Measurements from ENCODE around the gene MYL11.

The MYL11 gene

GRCh38 chr16:30397056-30397455, 22.5 kb downstream of the MYL11 start:
- DNase-seq, result no peak

DNA sequence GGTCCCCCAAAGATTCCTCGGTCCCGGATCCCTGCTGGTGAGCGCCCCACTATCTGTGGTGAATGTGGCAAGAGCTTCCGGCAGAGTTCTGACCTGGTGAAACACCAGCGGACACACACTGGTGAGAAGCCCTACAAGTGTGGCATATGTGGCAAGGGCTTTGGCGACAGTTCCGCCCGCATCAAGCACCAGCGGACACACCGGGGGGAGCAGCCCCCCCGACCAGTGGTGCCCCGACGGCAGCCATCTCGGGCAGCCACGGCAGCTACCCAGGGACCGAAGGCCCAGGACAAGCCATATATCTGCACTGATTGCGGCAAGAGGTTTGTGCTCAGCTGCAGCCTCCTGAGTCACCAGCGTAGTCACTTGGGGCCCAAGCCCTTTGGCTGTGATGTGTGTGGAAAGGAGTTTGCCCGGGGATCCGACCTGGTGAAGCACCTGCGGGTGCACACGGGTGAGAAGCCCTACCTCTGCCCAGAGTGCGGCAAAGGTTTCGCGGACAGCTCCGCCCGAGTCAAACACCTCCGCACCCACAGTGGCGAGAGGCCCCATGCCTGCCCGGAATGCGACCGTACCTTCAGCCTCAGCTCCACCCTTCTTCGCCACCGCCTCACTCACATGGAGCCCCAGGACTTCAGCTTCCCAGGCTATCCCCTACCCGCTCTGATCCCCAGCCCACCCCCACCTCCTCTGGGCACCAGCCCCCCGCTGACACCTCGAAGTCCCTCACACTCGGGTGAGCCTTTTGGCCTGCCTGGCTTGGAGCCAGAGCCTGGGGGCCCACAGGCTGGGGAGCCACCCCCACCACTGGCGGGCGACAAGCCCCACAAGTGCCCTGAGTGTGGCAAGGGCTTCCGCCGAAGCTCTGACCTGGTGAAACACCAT, 23.4 kb downstream of the MYL11 start:
- DNase-seq, result no peak

DNA sequence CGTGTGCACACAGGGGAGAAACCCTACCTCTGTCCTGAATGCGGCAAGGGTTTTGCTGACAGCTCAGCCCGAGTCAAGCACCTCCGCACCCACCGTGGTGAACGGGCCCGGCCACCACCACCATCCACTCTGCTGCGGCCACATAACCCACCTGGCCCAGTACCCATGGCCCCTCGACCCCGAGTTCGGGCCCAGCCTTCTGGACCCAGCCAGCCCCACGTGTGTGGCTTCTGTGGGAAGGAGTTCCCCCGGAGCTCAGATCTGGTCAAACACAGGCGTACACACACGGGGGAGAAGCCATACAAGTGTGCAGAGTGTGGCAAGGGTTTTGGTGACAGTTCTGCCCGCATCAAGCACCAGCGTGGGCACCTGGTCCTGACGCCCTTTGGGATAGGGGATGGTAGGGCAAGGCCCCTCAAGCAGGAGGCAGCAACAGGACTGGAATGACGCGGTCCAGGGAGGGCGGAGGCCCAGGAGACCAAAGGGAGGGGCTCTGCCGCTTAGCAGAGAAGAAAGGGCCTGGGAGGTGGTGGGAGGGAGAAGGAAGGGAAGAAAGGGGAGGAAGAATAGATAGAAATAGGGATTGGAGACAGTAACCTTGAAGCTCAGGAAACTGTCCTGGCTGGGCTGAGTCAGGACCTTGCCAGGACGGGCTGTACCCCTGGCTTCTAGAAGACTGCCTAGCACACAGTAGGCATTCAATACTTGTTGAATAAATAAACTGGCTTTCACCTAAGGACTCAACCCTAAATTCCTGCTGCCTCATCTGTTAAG, 24.2 kb downstream of the MYL11 start:
- DNase-seq, result no peak

GRCh38 chr16:30399435-30400186, 25.0 kb downstream of the MYL11 start:
- DNase-seq, result peak in 1 of 2 experiments; percentile 42

DNA sequence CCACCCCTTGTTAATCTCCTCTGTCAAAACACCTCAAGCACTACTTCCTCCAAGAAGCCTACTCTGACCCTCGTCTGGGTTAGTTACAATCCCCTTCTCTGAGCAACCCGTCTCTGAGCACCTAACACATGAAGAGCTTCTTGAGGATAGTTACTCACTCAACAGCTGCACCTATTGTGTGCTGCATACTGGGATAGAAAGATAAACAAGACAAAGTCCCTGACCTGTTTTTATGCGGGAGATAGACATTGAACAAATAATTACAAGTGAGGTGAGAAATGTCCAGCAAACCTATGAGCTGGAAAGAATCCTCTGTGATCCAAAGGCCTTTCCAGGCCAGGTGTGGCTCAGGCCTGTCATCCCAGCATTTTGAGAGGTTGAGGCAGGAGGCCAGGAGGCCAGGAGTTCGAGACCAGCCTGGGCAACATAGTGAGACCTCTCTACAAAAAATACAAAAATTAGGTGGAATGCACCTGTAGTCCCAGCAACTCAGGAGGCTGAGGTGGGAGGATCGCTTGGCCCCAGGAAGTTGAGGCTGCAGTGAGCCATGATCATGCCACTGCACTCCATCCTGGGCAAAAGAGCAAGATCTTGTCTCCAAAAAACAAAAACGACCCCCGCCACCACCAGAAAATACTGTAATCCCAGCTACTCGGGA, 27.3 kb downstream of the MYL11 start:
- DNase-seq, result no peak

- DNase-seq, result no peak
These were observed 32.1 kb downstream of the MYL11 start for GRCh38 chr16:30406795-30407101.

- DNase-seq, result peak; percentile 79 to 87
These were observed 32.7 kb downstream of the MYL11 start, which contains the start of gene ZNF771 for GRCh38 chr16:30407102-30407803. Gene ZNF771, plus strand, starts transcription at chr16:30407606. Its CDS starts 448 bp downstream, at chr16:30408054.

DNA sequence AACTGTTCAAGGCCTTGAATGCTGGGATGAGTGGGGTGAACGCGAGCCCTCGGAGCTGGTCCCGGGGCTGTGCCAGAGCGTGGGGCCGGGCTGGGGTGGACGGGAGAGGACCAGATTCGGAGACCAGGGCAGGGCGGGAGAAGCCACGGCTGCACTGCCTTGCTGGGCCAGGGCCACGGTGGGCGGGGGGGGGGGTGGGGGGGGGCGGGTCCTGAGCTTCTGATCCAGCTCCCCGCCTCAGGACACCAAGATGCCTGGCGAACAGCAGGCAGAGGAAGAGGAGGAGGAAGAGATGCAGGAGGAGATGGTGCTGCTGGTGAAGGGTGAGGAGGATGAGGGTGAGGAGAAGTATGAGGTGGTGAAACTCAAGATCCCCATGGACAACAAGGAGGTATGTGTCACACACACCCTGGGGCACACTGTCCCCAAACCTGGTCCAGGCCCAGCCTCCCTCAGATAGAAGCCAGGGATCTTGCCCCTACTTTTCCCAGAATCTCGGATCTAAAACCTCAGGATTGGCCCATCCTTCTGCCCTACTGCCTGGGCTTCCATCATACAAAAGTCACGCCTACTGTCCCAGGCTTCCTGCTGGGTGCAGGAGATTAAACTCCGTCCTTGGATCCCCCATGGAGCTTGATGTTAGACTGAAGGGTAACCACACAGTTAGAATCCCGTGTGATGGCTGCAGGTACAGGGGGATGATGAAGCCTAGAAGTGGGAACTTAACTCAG, 33.4 kb downstream of the MYL11 start:
- DNase-seq, result no peak

DNA sequence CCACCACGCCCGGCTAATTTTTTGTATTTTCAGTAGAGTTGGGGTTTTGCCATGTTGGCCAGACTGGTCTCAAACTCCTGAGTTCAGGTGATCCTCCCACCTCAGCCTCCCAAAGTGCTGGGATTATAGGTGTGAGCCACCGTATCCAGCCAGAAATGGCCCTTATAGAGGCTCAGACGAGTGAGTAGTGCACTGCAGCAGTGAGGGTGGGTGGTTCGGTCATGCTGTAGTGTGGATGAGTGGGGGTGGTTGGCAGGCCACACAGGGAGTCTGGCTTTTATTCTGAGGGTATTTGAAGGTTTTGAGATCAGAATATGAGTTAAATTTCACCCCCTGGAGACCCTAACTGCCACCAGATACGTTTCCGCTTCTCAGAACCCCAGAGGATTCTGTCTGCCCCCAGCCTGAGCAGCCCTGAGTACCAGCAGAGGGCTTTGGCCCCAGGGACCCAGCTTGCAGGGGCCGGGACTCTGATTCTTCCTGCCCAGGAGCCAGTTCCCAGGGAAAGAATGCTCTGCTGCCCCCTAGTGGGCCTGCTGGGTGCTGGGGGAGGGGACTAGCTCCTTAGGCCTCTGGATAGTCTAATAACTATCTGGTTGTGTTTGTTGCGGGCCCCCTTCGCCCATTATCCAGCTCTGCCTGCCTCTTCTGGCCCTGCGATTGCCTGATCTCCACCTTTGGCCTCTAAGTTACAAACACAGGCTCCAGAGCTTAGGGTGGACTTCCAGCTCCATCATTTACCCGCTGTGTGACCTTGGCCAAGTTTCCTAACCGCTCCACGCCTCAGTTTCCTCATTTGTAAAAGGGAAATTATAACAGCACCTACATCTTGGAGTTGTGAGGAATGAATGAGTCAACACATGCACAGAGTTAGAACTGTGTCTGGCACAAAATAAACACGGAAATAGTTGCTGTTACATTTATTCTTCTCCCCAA, 34.8 kb downstream of the MYL11 start:
- peak; percentile 78 to 93 for DNase-seq

DNA sequence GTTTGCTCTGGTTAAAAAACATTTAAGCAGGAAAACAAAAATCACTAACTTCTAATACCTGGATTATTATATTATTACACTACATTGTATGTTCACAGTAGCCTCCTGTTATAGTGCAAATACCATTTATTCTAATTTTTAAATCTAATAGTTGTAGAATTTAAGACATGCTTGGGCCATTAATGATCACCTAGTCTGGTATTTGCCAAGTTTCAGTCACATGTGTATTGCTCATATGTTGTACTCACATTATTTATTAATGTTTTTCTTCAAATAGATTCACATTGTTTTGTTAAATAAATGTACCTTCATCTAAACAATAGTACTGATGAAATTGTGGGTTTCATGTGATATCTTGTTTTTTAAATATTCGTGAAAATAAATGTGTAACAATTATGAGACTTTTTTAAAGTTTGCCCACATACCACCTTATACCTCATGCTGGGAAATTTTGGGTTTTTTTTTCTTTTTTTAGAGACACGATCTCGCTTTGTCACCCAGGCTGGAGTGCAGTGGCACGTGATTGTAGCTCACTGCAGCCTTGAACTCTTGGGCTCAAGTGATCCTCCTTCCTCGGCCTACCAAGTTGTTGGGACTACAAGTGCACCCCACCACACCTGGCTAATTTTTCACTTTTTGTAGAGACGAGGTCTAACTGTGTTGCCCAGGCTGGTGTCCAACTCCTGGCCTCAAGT, 38.7 kb downstream of the MYL11 start:
- no peak for DNase-seq

GRCh38 chr16:30414159-30414558, 39.6 kb downstream of the MYL11 start:
- no peak for DNase-seq

- no peak for DNase-seq
These were observed 41.5 kb downstream of the MYL11 start for GRCh38 chr16:30416047-30416603.

DNA sequence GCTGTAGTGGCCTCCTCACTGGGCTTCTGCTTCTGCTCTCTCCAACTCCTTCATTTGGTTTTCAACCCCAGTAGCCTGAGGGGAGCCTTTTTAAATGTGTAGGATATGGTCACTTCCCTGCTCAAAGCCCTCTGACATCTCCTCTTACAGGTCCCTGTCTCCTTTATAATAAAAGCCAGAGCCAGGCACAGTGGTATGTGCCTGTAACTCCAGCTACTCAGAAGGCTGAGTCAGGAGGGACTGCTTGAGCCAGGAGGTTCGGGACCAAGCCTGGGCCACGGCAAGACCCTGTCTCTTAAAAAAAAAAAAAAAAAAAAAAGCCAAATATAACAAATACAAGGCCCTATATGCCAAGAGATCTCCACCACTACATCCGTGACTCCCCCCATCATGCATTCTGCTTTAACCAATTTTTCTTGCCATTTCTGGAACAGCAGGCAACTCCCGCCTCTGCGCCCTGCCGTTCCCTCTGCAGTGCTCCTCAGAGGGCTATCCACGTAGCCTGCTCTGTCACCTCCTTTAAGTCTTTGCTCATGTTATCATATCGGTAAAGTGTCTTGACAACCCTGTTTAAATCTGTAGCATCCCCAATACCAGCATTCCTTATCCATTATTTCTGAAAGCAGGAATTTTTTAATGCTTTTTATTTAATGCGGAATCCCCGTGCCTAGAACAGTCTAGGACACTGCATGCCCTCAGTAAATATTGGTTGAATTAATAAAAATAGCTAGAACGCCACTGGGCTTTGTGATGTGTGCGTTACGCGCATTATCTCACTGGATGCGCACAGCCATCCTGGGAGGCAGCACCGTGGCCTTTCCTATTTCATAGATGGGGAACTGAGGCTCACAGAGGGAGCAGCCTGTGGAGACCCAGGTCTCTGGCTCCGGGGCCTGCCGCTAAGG, 42.3 kb downstream of the MYL11 start:
- no peak for DNase-seq

- peak; percentile 85 to 90 for DNase-seq
These were observed 43.1 kb downstream of the MYL11 start for GRCh38 chr16:30417529-30418349.

DNA sequence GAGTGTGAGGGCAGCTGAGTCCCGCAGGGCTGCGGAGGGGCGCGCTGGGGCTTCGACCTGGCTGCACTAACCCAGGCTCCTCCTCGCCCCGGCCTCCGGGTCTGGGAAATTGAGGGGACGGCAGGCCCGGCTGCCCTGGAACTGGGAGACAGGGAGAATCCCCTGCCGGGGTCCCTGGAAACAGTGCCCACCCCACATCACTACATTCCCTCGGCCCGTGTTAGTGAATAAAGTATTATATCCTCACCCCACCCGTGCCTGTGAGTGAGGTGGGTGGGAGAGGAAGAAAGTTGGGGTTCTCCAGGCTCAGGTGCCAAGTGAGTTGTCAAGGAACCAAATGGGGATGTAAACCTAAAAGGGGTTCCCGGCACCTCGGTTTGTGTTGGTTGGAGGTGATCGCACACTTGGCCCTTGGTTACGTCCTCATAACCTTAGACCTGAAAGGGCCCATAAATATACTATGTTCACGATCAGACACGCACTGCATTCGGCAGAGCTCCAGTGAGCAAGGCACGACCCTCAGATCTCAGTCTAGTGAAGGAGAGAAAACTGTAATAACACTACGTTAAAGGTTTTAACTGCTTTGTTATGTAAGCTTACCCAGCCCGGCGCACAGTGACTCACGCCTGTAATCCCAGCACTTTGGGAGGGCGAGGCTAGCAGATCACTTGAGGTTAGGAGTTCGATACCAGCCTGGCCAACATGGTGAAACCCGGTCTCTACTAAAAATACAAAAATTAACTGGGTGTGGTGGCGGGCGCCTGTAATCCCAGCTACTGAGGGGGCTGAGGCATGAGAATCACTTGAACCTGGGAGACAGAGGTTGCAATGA, 44.0 kb downstream of the MYL11 start:
- DNase-seq, result no peak

- no peak for DNase-seq
These were observed 46.4 kb downstream of the MYL11 start for GRCh38 chr16:30421010-30421409.
